Measurements from ENCODE around the gene KMT2E.

Gene KMT2E

DNA sequence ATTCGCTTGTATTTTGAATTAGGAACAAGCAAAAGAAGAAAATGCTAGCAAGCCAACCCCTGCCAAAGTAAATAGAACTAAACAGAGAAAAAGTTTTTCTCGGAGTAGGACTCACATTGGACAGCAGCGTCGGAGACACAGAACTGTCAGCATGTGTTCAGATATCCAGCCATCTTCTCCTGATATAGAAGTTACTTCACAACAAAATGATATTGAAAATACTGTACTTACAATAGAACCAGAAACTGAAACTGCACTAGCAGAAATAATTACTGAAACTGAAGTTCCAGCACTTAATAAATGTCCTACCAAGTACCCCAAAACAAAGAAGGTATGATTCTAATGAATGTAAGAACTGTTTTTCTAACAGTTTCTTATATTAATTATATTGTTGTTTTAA is 87.9 kb downstream of the KMT2E start:
- TF ChIP-seq, protein P1, sequence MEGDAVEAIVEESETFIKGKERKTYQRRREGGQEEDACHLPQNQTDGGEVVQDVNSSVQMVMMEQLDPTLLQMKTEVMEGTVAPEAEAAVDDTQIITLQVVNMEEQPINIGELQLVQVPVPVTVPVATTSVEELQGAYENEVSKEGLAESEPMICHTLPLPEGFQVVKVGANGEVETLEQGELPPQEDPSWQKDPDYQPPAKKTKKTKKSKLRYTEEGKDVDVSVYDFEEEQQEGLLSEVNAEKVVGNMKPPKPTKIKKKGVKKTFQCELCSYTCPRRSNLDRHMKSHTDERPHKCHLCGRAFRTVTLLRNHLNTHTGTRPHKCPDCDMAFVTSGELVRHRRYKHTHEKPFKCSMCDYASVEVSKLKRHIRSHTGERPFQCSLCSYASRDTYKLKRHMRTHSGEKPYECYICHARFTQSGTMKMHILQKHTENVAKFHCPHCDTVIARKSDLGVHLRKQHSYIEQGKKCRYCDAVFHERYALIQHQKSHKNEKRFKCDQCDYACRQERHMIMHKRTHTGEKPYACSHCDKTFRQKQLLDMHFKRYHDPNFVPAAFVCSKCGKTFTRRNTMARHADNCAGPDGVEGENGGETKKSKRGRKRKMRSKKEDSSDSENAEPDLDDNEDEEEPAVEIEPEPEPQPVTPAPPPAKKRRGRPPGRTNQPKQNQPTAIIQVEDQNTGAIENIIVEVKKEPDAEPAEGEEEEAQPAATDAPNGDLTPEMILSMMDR (conservative IDR thresholded peaks at IDR 0.05; ENCODE audit: low read depth, low read length), result no peak
- no peak for DNase-seq (ENCODE audit: low read depth)
- no peak overlapping the region for H3K4me3 ChIP-seq (ENCODE audit: low read length)

GRCh38 chr7:105102557-105103352 is 88.8 kb downstream of the KMT2E start:
- no peak for DNase-seq (ENCODE audit: low read depth)
- TF ChIP-seq, protein P1 (conservative IDR thresholded peaks at IDR 0.05; ENCODE audit: low read depth, low read length), result no peak
- no peak overlapping the region for H3K4me3 ChIP-seq (ENCODE audit: low read length)

DNA sequence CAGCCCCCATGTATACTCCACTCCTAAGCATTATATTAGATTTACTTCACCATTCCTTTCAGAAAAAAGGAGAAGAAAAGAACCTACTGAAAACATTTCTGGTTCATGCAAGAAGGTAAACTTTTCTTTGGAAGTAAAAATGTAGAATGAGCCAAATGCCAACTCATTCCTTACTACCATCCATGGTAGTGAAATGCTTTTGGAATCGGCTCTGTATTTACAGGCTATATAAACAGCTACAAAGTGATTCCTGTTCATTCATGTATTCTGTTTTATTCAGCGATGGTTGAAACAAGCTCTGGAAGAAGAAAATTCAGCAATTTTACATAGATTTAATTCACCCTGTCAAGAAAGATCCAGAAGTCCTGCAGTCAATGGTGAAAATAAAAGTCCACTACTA is 91.6 kb downstream of the KMT2E start:
- no peak overlapping the region for H3K4me3 ChIP-seq (ENCODE audit: low read length)
- DNase-seq (ENCODE audit: low read depth), result no peak
- TF ChIP-seq, protein P1 (conservative IDR thresholded peaks at IDR 0.05; ENCODE audit: low read depth, low read length), result no peak

DNA sequence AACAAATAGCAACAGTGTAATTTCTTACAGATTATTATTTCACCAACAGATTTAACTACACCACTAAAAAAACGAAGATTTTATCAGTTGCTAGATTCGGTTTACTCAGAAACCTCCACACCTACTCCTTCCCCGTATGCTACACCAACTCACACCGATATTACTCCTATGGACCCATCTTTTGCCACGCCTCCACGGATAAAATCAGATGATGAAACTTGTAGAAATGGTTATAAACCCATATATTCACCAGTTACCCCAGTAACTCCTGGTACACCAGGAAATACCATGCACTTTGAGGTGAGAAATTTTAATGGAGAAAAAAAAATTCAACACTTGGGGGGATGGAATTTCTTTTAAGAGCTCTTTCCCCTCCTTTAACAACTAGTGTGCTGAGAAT is 92.5 kb downstream of the KMT2E start:
- no peak overlapping the region for H3K4me3 ChIP-seq (ENCODE audit: low read length)
- TF ChIP-seq, protein P1 (conservative IDR thresholded peaks at IDR 0.05; ENCODE audit: low read depth, low read length), result no peak
- no peak for DNase-seq (ENCODE audit: low read depth)

GRCh38 chr7:105107458-105107857 is 93.5 kb downstream of the KMT2E start:
- no peak overlapping the region for H3K4me3 ChIP-seq (ENCODE audit: low read length)
- no peak for DNase-seq (ENCODE audit: low read depth)
- TF ChIP-seq, protein P1 (conservative IDR thresholded peaks at IDR 0.05; ENCODE audit: low read depth, low read length), result no peak

DNA sequence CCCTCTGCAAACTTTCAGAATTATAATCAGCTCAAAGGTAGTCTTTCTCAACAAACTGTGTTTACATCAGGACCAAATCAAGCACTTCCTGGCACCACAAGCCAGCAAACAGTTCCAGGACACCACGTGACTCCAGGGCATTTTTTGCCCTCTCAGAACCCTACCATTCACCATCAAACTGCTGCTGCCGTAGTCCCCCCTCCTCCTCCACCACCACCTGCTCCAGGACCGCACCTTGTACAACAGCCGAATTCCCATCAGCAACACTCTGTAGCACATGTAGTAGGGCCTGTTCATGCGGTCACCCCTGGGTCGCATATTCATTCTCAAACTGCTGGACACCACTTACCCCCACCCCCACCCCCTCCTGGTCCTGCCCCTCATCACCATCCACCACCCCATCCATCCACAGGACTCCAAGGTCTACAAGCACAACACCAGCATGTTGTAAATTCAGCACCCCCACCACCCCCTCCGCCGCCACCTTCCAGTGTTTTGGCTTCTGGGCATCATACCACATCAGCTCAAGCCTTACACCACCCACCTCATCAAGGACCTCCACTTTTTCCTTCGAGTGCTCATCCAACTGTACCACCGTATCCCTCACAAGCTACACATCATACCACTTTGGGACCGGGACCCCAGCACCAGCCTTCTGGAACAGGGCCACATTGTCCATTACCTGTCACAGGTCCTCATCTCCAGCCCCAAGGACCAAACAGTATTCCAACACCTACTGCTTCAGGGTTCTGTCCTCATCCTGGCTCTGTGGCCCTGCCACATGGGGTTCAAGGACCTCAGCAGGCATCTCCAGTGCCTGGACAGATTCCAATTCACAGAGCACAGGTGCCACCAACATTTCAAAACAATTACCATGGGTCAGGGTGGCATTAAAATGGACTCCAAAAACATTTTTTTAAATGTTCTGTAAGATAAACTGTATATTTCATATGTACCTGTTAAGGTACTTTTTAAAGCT is 98.7 kb downstream of the KMT2E start:
- TF ChIP-seq, protein P1 (conservative IDR thresholded peaks at IDR 0.05; ENCODE audit: low read depth, low read length), result no peak
- no peak overlapping the region for H3K4me3 ChIP-seq (ENCODE audit: low read length)
- no peak for DNase-seq (ENCODE audit: low read depth)

All from retinal pigment epithelial cell (primary cell).